ENCODE results near the gene CDC42EP5.

CDC42EP5 gene

DNA sequence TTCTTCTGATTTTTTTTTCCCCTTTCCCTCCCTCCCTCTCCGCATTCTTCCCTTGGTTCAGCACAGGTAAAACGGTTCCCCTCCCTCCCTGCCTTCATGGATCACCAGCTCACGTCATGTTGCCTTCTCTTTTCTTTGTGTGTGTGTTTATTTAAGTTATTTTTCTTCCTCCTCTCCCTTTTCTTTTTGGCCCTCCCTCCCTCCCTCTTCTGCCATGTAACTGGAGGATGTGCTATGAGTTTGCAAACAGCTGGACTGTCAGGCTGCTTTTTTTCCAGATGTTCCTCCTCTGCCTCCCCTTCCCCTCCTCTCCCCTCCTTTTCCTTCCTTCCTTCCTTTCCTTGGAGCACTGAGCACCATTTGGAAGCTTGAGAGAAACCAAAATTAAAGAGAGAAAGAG, 11.5 kb downstream of the CDC42EP5 start:
- no peak for DNase-seq

DNA sequence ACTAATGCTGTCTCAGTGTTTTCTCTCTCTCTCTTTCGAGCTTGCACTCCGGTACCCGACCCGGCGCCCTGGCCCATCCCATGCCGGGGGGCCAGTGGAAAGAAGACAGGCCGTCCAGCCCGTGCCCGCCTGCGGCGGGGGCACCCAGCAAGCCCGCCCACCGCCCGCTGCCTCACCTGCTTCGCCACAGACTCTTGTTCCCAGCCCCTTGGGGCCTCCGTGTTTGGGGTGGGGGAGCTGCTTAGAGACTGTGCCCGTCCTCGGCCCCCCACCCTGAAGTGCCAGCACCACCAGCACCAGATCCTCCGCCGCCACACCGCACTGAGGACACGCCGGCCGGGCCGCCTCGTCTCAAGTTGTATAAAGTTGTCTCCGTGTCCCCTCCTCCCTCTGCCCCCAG, 11.9 kb downstream of the CDC42EP5 start:
- DNase-seq: no peak

DNA sequence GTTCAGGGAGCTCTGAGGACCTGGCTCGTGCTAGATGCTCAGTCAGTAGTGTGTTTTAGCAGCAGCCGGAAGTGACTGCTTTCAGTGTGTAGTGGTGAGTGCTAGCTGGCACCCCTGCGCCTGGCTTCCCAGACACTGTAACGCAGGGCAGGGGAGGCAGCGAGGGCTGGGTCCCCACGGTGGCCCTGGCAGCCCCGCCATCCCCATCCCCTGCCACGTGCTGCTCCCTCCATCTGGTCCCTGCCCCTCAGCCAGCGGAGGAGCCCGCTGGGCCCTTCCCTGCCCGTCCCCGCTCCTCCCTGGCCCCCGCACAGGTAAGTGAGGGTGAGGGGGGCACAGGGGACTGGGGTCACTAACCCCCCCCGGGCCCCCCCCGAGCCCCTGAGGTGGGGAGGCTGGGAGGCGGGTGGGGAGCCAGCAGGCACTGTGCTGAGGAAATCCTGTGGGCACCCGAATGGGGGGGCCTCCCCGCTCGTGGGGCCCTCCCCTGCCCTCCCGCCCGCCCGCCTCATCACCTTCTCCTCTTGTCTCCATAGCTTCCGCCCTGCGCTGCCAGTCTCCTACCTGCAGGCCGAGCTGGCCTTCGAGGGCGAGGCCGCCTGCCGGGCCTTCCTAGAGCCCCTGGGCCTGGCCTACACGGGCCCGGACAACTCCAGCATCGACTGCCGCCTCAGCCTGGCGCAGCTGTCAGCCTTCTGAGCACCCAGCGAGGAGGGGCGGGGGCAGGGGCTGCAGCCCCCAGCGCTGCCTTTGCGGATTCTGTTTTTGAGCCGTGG, 12.7 kb downstream of the CDC42EP5 start:
- no peak for DNase-seq

DNA sequence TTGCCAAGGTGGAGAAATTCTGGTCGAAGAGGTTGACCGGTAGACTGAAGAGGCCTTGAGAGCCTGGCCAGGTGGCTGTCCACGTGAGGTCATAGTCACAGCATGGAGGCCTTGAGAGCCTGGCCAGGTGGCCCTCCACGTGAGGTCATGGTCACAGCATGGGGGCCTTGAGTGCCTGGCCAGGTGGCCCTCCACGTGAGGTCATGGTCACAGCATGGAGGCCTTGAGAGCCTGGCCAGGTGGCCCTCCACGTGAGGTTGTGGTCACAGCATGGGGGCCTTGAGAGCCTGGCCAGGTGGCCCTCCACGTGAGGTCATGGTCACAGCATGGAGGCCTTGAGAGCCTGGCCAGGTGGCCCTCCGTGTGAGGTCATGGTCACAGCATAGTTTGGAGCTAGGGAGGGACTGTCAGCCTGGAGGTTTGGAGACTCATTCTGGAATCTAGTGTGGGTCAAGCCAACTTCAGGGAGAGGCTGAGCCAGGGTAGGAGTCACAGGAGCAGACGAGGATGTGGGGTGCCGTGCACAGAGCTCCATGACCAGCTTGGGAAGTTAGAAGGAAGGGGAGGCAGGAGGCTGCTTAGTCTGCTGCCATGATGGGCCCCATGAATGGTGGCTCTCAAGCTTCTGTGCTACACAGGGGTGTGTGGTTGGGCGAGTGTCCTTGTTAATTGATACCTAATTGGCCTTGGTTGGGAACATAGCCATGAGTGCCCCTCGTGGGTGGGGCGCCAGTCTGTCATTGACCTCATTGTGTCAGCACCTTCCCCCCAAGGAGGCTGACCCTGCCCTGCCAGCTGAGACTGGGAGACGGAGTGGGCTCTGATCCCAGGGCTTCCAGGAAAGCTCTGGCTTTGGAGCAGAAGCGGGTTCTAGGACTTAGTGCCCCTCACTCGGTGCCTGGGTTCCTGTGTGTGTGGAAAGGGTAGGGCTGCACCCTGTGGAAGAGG, 13.5 kb downstream of the CDC42EP5 start:
- DNase-seq: no peak

DNA sequence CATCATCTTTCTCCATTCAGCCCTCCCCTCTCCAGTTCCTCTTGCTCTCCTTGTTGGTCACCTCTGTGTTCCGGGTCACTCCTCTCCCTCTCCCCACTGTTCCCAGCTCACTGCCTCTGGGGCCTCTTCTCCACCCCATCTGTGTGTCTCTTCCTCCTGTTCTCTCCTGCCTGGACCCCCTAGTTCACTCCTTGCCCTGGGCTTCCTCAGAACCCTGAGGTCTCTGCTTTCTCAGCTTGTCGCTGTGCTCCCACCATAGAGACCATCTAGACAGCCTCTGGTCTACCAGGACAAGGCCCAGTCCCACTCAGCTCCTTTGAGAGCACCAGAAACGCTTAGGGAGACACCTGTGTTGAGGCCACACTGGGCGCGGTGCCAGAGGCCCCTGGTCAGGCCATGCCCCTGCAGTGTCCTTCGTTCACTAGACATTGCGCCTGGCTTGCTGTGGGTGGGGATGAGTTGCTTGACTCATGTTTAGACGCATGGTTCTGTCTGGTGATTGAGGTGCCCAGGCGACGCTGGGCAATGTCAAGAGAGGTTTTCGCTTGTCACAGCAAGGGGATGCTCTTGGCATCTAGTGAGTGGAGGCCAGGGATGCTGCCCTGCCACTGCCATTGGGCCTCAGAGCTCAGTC, 14.3 kb downstream of the CDC42EP5 start:
- DNase-seq: no peak

DNA sequence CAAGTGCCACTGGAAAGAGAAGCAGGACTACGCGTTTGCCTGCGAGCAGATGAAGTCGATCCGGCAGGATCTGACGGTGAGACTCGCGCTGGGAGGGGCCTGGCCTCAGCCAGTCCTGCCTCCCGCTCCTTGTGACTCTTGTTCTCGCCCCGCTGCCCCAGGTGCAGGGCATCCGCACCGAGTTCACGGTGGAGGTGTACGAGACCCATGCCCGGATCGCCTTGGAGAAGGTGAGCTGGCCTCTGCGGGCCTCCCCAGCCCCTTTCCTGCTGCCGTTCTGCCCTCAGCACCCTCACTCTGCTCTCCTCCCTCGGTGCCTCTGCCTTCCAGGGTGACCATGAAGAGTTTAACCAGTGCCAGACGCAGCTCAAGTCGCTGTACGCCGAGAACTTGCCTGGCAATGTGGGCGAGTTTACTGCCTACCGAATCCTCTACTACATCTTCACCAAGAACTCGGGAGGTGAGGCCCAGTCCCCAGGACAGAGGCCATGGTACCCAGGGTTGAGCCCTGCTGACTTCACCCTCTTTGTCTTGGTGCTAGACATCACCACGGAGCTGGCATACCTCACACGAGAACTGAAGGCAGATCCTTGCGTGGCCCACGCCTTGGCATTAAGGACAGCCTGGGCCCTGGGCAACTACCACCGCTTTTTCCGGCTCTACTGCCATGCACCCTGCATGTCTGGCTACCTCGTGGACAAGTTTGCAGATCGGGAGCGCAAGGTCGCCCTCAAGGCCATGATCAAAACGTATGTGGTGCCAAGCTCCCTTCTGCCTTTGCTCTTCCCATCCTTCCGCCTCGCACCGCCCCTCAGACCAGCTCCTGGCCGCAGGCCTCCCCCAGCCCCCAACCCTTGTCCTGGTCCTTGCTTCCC, 15.1 kb downstream of the CDC42EP5 start:
- no peak for DNase-seq

DNA sequence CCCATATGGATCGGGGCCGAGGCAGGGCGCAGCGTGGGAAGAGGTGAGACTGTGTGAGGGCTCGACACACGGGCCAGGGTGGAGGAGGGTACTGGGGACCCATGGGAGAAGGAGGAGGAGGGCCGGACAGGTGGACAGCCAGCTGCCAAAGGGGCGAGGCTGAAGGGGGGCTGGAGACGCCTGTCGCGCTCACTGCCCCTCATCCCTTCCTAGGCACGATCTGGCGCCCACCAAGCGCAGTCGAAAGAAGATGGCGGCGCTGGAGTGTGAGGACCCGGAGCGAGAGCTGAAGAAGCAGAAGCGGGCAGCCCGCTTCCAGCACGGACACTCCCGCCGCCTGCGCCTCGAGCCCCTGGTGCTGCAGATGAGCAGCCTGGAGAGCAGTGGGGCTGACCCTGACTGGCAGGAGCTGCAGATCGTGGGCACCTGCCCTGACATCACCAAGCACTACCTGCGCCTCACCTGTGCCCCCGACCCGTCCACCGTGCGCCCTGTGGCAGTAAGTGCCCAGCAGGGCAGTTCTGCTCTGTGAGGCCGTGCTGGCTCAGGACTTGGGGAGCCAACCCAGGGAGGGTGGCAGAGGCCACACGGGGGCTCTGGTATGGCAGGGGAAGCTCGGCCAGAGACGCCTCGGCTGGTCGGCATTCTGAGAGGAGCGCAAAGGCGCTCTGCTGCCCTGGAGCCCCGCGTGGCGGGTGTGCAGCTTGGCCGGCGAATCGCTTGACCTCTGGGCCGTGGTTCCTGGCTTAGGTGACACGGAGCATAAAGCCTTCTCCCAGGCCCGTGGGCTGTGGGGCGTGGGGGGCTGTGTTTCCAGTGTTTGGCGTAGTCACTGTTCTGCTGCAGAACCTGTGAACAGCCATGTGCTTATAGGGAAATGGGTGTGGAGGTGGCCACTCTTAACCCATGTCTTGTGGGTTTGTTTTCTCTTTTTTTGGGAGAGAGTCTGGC, 16.4 kb downstream of the CDC42EP5 start:
- no peak for DNase-seq

DNA sequence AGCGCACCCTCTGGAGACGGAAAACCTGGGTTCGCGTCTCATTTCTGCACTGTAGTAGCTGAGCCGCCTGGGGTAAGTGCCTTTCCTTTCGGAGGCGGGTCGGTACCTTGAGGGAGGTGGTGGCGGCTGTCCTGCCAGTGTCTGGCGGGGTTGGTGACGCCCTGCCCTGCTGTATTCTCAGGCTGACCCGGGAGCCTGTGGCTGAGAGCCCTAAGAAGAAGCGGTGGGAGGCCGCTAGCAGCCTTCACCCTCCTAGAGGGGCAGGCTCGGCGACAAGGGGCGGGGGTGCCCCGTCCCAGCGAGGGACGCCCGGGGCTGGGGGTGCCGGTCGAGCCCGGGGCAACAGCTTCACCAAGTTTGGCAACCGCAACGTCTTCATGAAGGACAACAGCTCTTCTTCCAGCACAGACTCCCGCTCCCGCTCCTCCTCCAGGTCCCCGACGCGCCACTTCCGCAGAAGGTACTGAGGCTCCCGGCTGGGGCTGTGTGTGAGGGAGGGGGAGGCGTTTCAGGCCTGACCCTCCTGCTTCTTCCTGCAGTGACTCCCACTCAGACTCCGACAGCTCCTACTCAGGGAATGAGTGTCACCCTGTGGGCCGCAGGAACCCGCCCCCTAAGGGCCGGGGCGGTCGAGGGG, 17.2 kb downstream of the CDC42EP5 start:
- DNase-seq: no peak

DNA sequence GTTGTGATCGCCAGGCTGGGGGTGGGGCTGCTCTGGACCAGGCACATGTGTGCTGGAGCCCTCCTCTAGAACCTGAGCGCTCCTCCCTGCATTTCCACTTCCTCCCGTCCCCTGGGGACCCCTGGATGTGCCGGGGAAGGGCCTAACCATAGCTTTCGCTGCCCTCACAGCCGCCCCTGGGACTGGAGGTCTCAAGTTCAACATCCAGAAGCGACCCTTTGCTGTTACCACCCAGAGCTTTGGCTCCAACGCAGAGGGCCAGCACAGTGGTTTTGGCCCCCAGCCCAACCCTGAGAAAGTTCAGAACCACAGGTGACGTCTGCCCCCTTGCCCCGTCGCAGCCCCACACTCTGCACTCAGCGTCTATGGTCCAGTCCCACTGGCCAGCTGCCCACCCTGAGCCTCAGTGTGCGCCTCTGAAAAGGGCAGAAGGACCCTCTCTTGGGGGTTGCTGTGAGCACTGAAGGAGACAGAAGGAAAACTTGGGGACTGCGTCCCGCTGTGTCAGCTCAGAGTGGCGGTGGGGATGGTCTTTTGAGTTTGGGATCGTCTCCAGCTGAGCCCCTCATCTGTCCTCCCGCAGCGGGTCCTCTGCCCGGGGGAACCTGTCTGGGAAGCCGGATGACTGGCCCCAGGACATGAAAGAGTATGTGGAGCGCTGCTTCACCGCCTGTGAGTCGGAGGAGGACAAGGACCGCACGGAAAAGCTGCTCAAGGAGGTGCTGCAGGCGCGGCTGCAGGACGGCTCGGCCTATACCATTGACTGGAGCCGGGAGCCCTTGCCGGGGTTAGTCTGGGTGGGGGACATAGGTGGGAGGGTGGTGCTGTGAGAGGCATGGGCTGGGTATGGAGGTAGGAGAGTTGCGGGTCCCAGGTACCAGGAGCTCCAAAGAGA, 18.1 kb downstream of the CDC42EP5 start:
- no peak for DNase-seq

DNA sequence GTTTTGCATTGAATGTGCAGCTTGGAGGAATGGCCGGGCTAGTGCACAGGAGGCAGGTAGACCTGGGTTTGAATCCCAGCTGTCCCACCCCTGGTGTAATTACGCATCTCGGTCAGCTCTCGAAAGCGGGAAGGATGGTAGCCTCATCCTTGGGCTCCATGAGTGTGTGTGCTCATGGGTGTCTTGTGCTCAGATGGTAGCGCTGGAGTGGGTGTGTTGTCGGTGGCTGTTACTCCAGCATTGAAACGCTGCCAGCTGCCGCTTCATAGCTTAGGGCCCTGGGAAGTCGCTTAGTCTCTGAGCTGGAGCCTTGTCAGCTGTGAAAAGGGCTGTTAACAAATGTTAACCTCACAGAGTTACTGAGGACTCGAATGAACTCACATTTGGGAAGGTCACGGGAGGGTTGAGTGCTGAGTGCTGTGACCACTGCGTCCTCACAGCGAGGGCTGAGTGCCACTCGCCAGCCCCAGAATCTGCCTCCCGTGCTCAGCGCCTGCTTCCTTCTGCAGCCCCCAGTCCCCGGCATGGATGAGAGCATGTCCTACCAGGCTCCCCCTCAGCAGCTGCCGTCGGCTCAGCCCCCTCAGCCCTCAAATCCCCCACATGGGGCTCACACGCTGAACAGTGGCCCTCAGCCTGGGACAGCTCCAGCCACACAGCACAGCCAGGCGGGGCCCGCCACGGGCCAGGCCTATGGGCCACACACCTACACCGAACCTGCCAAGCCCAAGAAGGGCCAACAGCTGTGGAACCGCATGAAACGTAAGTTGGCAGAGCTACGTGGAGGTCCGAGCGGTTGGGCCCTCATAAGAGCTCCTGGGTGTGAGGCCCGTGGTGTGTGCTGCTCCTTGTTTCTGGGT, 18.9 kb downstream of the CDC42EP5 start:
- no peak for DNase-seq

DNA sequence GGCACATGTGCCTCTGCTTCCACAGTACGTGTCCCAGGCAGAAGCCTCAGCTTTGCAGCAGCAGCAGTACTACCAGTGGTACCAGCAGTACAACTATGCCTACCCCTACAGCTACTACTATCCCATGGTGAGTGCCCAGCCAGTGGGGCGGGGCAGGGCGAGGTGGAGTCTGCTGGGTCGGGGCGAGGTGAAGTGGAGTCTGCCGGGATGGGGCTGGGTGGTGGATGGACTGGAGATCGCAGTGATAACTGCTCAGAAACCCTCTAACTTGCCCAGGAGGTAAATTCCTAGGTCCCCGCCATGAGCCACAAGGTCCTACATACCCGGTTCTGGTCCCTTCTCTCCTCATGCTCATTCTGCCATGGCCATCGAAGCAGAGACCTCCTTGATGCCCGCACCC, 20.5 kb downstream of the CDC42EP5 start:
- DNase-seq: no peak

DNA sequence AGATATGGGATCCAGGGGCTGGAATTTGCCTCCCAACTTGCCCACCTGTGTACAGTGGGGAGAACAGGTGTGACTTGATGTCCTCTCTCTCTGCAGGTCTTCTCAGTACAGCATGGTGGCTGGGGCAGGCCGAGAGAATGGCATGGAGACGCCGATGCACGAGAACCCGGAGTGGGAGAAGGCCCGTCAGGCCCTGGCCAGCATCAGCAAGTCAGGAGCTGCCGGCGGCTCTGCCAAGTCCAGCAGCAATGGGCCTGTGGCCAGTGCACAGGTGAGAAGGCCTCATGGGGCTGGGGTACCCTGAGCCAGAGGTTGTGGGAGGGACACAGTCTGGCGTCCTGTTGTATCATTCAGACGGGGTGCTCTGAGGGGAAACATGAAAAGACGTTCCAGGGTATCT, 21.1 kb downstream of the CDC42EP5 start:
- DNase-seq: no peak

DNA sequence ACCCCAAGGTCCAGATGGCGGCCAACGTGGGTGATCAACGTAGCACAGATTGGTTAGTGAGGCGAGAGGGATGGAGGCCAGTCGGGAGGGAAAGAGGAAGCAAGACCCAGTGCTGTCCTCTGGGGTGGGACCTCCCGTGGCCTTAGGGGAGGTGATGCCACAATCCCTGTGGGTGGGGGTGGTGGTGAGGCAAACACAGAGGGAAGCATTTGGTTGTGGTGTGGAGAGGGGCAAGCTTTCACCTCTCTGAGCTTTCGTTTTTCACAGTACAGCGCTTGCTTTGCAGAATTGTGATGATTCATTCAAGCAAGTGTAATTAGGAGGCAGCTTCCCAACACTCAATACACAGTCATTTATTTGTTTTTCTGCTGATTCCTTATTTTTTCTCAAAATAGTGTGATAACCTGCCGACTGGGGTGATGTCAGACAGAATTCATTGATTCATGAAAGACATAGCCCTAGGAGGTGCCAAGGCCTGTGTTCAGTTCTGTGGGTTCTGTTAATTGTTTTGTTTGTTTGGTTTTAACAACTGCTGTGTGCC, 21.7 kb downstream of the CDC42EP5 start:
- no peak for DNase-seq

DNA sequence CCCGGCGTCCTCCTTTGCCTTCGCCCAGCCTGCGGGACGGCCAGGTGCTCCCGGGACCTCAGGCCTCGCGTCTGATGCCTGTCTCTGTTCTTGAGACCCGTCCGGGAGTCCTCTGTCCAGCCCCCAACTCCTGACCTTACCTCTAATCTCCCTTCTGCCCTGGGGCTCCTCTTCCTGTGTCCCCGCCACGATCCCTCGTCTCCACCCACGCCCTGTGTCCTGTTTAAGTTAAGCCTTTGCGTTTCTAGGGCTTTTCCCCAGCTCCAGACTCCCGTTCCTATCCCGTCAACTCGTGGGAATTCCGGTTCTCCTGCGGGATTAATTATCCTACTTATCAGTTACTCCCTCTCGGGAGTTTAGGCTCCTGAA, 23.4 kb downstream of the CDC42EP5 start:
- no peak for DNase-seq

DNA sequence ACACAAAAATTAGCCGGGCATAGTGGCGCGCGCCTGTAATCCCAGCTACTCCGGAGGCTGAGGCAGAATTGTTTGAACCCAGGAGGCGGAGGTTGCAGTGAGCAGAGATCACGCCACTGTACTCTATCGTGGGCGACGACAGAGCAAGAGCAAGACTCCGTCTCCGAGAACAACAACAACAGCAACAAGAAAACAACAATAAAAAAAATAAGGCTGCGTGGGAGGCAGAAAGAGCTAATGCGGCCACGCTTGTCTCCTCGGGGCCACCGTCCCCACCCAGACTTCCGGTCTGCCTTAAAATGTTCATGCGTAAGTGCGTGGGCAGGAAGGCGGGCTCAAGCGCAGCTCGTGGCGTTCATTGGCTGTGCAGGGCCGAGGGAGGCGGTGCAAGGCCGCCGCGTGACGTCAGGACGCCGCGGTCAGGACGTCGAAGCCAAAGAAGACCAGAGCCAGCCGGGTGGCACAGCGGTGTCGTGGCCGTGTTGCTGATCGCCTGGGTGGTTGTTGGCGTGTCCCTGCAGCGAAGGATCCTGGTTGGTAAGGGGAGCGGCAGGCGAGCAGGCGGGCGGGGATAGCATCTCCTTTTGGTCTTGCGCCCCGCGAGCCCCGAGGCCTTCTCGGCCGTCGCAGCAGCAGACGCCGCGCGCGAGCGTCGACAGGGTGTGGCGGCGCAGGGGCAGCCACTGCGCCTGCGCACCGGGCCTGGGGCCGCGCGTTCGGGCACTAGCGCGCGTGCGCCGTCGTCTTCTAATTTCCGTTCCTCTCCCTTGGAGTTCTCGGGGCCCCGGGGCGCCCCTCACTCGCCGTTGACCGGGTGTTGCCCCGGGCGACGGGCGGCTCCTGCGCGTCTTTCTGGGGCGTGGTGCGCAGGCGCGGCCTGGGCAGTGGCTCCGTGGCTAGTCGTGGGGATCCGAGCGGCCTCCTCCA, 24.1 kb downstream of the CDC42EP5 start, which contains the start of gene LENG8:
TSS of gene LENG8 (plus strand) at position 426 of the 927 bp plus-strand sequence. CDS start 2,146 bp downstream, outside the sequence.
- DNase-seq: peak; percentile 94

DNA sequence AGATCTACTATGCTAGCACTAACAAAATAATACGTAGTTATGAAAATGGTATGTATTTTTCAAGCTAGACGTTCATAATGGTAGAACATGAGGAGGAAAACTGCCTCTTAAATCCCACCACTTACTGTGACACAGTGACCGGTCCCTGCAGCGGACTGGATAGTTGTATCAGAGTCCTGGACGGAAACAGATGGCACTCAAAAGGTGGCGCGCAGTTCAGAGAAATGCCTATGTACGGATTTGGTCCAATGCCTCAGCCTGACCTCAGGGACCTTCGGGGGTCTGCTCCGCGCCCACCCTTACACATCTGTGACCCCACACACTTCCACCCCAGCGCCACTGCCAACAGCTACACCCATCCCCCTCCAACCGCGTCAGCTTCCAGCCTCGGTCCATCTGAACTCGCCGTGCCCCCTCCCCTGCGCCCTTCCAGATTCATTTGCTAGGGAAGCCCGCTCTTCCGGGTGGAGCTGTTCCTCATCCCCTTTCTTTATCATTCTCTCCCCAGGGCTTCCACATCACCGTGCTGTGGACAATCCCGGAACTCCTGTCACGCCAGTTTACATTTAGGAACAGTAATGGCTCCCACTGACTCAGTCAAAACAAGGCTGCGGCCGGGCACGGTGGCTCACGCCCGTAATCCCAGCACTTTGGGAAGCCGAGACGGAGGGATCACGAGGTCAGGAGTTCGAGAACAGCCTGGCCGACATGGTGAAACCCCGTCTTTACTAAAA, 24.9 kb downstream of the CDC42EP5 start:
- no peak for DNase-seq
